UCSD-AML1 (cell line): ENCODE results near the gene ERCC5.

Source experiments
- DNase-seq: peaks from one replicate; lab custom pipeline; 2025; ENCODE audit not compliant: unreplicated experiment; lab: John Stamatoyannopoulos, UW

ERCC5 gene

DNA sequence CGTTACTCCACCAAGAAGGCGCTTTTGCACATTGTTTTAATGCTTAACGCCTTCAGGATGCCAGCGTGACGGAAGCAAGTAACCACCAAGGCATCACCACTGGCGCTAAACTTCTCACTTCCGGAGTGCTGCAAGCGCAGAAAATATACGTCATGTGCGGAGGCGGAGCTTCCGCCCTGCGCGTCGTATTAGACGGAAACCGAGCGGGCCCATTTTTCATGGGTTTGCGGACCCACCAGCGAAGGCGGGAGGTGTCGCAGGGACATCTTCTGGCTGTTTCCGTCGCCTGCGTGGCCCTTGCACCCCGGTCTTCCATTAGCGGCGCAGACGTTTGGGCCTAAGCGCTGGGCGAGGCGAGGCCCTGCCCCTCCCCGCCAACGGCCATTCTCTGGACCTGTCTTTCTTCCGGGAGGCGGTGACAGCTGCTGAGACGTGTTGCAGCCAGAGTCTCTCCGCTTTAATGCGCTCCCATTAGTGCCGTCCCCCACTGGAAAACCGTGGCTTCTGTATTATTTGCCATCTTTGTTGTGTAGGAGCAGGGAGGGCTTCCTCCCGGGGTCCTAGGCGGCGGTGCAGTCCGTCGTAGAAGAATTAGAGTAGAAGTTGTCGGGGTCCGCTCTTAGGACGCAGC is at the start of gene ERCC5:
Gene ERCC5 (plus strand): TSS at position 403 of the 631 bp plus-strand sequence. CDS start 235 bp downstream, outside the sequence.
- DNase-seq: peak; percentile 98

DNA sequence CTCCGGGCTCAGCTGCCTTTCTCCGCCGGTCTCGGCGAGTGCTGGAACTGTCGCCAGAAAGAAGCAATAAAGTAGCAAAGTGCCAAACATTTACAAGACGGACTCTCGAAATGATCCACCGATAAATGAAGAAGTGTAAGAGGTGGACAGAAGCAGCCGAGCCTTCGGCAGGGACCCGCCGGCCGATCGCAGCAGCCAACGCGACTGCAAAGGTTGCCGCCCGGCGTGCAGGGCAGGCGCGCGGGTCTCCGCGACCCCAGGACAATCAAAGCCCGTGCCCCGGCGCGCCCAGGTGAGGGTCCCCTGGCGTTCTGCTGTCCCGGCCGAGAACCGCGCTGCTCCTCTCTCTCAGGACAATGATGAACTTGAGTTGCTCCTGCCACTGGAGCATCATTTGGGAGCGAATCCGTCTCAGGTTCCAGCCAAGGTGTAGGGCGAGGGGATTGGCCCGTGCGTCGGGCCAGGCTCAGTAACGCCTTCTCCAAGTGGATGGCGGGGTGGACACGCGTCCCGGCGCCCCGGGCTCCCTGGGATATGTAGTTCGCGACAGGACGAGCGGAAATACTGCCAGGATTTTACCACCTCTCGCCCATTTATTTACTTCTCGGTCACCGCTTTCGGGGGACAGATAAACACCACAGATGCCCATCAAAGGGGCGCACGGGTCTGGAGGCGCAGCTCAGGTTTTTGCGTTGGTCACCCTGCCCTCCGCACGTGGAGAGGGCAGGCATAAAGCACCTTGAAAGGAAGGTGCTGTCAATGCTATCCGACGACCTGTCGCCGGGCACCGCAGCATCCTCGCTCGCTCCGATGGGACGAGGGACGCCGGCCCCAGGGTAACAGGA is 47.0 kb upstream of the ERCC5 start, which contains the start of the genes BIVM and POGLUT2:
Gene BIVM (plus strand): TSS at position 539 of the 845 bp plus-strand sequence. CDS start 8,149 bp downstream, outside the sequence.
Gene POGLUT2 (minus strand): TSS at position 396 of the 845 bp plus-strand sequence. CDS start 306 bp downstream, at position 90.
- peak; percentile 90 for DNase-seq

DNA sequence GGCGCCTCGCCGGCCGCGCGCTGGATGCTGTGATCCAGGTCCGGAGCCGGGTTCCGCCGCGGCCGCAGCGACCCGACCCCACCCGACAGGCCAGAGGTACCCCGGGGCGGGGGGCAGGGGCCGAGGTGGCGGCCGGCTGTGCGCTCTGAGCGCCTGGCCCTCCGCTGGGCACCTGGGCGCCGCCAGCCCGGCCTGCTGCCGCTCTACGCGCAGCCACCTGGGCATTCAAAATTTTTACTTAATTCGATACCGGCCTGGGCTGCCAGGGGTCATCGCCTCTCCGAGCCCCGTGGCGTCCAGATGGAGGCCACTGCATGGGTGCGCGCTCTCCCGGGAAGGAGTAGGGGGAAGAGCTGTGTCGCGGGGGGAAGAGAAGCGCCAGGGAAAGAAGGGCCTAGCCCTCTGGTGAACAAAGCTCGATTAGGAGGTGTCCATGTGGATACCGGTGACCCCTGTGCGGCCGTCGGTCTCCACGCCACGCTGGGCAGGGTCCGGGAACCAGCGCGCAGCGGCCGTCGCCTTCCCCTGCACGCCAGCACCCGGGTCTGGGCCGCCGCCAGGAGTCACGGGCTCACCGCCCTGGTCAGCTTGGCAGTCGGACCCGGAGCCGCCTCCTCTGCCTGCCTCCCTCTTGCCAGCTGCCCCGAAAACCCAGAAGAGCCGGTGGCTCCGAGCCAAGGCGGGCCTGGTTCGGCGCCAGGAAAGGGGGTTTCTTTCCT is 46.2 kb upstream of the ERCC5 start:
- no peak for DNase-seq

- peak; percentile 89 for DNase-seq
These were observed 45.4 kb upstream of the ERCC5 start for GRCh38 chr13:102800145-102801041.

DNA sequence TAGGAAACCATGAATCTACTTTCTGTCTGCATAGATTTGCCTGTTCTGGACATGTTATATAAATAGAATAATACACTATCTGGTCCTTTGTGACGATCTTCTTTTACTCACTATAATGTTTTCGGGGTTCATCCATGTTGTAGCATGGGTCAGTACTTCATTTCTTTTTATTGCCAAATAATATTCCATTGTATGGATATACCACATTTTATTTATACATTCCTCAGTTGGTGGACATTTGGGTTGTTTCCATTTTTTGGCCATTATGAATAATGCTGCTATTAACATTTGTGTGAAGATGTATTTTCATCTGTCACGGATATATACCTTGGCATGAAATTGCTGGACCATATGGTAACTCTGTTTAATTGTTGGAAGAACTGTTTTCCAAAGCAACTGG is 40.2 kb upstream of the ERCC5 start:
- no peak for DNase-seq

DNA sequence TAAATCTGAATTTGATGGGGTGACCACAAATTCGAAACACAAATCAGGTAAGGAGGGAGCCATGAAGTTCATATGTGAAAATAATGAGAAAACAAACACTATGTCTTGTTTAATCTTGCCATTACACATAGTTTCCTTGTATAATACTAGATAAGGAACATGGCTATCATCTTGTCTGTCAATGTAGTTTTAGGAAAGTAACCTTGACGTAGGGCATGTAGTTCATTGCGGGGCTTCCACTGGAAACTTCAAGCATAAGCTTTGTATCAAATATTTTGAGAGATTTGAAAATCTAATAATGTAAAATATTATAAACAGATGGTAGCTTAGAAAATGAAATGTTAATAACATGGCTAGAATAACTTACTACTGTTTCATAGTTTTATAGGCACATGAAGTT is 38.1 kb upstream of the ERCC5 start:
- no peak for DNase-seq

DNA sequence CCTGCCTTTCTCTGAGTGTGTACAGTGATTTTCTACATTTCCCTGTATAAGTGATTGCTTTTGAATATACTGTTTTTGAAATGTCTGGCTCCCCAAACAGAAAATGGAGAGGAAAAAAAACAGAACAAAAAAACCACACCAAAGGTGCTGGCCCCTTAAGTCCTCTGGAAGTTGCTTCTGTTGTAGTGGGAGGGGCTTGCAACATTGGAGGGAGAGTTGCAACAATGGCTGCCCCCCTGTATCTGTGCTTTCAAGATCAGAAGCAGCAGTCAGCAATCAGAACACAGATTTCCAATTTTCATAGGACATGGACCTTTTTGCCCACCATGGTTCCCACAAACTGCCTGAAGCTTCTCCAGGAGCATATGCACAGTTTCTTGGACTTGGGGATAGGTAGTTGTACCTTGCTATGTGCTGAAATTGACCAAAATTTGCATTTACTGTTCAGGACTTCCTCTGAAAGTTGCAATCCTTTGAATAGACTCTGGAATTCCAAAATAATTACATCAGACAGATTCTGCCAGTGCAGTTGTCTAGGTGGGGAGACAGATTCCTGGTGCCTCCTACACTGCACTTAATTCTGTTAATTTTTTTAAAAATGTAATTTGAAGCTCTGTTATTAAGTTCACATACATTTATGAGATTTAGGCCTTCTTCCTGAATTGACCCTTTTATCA is 33.1 kb upstream of the ERCC5 start:
- no peak for DNase-seq

GRCh38 chr13:102814025-102814607 is 31.7 kb upstream of the ERCC5 start:
- no peak for DNase-seq

DNA sequence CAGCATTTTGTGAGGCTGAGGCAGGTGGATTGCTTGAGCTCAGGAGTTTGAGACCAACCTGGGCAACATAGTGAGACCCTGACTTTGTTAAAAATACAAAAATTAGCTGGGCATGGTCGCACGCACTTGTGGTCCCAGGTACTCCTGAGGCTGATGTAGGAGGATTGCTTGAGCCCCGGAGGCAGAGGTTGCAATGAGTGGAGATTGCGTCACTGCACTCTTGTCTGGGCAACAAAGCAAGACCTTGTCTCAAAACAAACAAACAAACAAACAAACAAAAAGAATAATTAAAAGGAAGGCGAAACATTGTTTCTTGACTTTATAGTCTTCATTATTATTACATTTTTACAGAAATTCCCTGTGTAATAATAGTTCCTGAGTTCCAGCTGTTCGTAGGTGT is 31.0 kb upstream of the ERCC5 start:
- DNase-seq: no peak

DNA sequence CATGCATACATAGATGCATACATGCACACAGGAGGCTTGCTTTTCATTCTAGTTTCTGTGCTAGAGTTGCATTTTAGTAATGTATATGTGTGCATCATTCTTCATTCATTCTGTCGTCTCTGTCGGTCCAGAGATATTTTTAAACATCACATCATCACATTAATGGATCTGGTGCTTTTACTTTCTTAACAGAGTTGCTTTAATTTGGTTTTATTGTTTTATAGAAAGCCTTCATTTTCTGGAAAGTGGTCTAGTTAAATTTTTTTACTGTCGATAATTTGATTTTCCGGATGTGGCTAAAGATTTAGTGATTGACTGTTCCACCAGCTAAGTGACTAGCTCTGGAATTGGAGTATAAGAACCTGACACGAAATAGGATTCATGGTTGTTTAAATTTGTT is 30.0 kb upstream of the ERCC5 start:
- no peak for DNase-seq

GRCh38 chr13:102816708-102817107 is 29.1 kb upstream of the ERCC5 start:
- no peak for DNase-seq

- DNase-seq: no peak
These were observed 28.6 kb upstream of the ERCC5 start for GRCh38 chr13:102817241-102817640.

- no peak for DNase-seq
These were observed 27.9 kb upstream of the ERCC5 start for GRCh38 chr13:102817907-102818306.

DNA sequence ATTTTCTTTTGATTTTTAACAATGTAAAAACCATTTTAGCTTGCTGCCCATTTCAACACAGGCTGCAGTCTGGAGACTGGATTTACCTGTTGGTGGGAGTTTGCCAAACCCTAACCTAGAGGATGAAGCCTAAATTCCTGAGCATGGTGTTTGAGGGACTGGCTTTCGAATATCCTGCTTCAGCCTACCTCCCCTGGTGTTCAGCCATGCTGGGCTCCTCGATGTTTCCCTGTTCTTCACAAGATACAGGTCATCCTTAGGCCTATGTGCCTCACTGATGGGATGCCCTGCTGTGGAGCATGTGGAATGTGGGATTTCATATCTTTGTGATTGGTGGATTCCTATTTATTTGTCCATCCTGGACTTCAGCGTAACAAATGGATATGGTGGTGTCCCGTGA is 20.4 kb upstream of the ERCC5 start:
- no peak for DNase-seq

DNA sequence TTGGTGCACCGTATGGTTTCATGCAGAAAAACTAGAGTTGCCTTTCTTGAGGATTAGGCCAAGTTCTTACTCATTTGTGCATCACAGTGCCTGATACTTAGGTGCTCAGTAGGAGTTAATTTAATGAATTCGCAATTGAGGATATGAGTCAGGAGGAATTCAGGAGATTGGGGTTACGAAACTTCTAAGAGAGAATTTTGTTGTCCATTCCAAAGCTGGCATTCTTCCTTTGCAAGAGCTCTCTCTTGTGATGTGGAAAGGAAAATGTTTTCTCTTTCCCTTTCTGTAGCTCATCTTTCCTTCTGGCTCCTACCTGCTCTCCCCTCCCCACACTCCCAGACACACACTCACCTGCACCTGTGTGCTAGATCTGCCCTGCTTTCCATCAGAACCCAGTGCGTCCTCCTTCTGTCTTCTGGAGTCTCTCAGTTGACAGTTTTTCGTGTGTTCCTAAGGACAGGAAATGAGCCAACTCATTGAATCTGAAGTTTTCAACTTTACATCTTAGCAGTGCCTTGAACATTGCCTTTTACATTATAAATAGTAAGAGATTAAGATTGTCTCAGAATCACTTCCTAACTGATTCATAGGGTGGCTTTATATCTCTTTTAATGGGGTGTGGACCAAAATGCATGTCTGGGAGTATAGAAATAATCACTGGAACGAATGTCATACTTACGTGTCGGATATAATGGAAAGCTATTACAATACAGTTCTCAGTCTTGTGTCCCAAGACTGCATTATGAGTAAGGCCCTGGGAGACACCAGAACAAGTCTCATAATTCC is 19.7 kb upstream of the ERCC5 start:
- DNase-seq: no peak

DNA sequence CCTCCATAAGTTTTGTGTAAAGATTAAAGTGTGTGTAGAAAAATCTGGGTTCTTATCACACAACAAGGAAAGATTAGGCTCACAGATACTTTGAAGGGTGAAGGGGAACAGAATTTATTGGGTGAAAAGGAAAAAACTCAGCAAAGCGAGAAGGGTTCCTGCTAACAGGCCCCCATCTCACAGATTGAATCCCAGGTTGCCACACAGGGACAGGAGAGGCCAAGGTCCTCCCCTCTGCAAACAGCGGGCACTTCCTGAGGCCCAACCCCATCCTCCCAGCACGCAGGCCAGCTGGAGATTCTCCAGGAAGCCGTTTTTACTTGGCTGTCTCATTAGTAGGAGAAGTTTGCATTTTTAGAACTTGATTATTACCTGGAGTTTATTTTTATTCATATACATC is 15.2 kb upstream of the ERCC5 start:
- DNase-seq: no peak

GRCh38 chr13:102836471-102836870 is 9.4 kb upstream of the ERCC5 start:
- no peak for DNase-seq

GRCh38 chr13:102838273-102838672 is 7.6 kb upstream of the ERCC5 start:
- DNase-seq: no peak

- DNase-seq: no peak
These were observed 6.8 kb upstream of the ERCC5 start for GRCh38 chr13:102838982-102839381.
